H1 (cell line): ENCODE results near the gene HPD.

Experiments
- JUND ChIP-seq: IDR thresholded peaks from 2 replicates; pipeline ENCODE4 v1.6.1; 2011; ENCODE audit warnings: mild to moderate bottlenecking, improper control_type of control experiment, low read length
- POLR2AphosphoS5 ChIP-seq: IDR thresholded peaks from 2 replicates; pipeline ENCODE4 v1.6.1; 2011; ENCODE audit warnings: low read depth, low read length
- RFX5 ChIP-seq: IDR thresholded peaks from 2 replicates; pipeline ENCODE4 v1.6.1; 2011; ENCODE audit warnings: low read depth, low read length, improper control_type of control experiment, borderline replicate concordance
- SIRT6 ChIP-seq: IDR thresholded peaks from one replicate; pipeline ENCODE4 v1.7.1; 2012; ENCODE audit warnings: low read length, inconsistent platforms
- TF ChIP-seq, protein P1 (sequence below), 3 experiments: IDR thresholded peaks; 1 replicate in 2 of 3; 2 replicates in 1 of 3; pipeline versions ENCODE4 v1.5.1 to v1.6.1; 2011; ENCODE audit warnings: low read length in 3 of 3, mild to moderate bottlenecking in 3 of 3, inconsistent platforms in 2 of 3, low read depth in 1 of 3, moderate library complexity in 1 of 3; ENCODE audit not compliant: insufficient read depth in 1 of 3; ENCODE audit errors: control extremely low read depth in 1 of 3
- TF ChIP-seq, protein P2 (sequence below): IDR thresholded peaks from 2 replicates; pipeline ENCODE4 v1.6.1; 2012; ENCODE audit warnings: inconsistent platforms

DNA sequence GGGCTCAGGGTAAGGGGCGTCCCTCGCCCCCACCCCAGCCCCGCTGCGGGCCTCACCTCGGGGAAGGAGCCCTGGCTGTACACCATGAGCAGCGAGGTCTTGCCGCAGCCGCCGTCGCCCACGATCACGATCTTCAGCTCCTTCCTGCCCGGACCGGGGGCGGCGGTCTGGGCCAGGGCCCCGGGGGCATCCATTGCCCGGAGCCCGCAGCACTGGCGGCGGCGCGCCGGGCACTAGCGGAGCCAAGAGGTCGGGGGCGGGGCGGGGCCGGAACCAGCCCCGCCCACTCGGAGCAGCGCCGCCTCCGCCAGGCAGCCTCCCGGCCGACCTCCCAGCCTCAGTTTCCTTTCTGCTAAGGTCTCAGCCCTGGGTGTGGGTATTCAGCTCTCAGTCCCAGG, 65.2 kb downstream of the HPD start, which contains the start of gene RHOF:
- TF ChIP-seq, protein P1, sequence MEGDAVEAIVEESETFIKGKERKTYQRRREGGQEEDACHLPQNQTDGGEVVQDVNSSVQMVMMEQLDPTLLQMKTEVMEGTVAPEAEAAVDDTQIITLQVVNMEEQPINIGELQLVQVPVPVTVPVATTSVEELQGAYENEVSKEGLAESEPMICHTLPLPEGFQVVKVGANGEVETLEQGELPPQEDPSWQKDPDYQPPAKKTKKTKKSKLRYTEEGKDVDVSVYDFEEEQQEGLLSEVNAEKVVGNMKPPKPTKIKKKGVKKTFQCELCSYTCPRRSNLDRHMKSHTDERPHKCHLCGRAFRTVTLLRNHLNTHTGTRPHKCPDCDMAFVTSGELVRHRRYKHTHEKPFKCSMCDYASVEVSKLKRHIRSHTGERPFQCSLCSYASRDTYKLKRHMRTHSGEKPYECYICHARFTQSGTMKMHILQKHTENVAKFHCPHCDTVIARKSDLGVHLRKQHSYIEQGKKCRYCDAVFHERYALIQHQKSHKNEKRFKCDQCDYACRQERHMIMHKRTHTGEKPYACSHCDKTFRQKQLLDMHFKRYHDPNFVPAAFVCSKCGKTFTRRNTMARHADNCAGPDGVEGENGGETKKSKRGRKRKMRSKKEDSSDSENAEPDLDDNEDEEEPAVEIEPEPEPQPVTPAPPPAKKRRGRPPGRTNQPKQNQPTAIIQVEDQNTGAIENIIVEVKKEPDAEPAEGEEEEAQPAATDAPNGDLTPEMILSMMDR (IDR thresholded peaks at IDR 0.05; ENCODE audit: control extremely low read depth in 1 of 3, insufficient read depth in 1 of 3, low read depth in 1 of 3, low read length in 3 of 3), result no peak
- TF ChIP-seq POLR2AphosphoS5 (0 out of 2 replicates have a peak, but pooled peaks have one; percentile 12), RFX5 (no peak), JUND (no peak), SIRT6 (no peak)
- TF ChIP-seq, protein P2, sequence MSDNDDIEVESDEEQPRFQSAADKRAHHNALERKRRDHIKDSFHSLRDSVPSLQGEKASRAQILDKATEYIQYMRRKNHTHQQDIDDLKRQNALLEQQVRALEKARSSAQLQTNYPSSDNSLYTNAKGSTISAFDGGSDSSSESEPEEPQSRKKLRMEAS, result no peak
